Activated T-cell treated with anti-CD3 and anti-CD28 coated beads, Interleukin-2, amount 50 U/mL, for 48 hours (primary cell): ENCODE measurements around the gene UBQLN1.
"Not testable (repeated sequence)": the region's sequence is repeated elsewhere in the genome, so short reads cannot be mapped to it uniquely, and the experiment has no call there.

Source experiments
- DNase-seq, 2 experiments: peaks; one replicate each; pipeline ENCODE4 v3.0.0-alpha.2; 2020

The UBQLN1 gene

DNA sequence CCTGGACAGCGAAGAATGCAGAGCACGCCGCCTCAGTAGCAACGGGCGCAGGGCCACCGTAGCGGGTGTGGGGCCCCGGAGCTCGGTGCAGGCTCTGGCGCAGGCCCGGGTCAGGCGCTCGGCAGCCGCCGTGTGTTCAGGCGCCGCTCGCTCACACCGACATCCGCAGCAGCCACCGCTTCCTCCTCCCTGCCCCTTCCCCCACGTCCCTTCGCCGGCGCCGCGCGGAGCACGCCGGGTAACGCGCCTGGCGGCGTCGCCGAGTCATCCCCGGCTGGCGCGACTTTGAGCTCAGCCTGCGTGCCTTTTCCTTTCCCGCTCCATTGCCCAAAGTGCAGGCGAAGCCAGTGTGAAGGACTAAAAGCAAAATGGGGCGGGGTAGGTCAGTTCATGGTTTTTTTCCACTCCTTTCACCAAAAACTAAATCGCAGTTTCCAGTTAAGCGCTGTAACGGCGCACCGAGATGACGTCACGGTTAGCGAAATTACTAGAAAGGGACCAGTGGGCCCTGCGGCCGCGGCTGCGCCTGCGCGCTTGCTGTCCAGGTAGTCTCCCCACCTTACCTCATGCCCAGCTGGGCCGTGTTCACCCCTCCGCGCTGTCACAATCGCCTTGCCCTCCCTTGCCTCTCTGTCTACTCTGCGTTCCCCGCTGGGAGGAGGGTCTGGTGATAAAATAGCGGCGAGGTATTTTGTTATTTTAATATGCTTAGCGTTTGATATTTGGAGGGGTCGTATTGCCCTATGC lies at the start of gene UBQLN1:
TSS of gene UBQLN1 (minus strand) at position 191 of the 747 bp plus-strand sequence. CDS start 279 bp downstream, outside the sequence.
- DNase-seq, result peak; percentile 93

DNA sequence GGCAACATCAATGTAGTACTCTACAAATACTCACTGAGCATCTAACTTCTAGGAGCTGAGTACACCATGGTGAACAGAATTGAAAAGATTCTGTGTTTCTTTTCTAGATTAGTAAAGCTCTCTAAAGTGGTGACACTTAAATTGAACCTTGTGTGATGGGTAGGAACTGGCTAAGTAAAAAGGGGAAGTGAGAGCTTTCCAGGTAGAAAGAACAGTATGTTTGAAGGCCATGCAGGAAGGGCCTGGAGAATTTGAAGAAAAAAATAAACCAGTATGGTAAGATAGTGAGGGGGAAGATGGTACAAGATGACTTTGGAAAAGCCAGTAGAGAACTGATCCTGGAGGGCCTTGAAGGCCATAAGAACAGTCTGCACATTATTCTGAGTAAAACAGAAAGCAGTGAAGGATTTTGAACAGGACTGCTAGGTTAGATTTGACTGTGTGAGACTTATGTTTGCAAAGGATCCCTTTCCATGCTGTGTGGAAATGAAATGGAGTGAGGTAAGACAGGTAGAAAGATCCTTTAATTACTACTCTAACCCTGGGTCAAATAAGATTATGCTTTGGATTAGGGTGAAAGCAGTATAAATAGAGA lies 46.7 kb upstream of the UBQLN1 start:
- no peak for DNase-seq

DNA sequence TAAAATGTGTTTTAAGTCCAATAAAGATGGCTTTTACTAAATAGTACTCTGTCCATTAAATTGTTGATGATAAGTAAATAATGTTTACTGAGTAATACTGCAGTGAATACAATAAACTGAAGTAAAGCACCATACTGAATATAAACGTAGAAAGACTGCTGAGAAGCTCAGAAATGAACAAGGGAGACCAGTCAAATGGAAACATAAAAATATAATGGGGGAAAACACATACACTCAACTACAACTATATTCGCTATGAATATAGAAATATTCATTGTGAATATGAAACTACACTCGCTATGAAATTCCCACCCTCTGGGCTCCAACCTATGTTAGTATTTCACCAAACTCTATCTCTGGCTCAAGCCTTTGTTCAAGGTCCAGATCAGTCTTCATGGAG lies 41.9 kb upstream of the UBQLN1 start:
- no peak for DNase-seq

DNA sequence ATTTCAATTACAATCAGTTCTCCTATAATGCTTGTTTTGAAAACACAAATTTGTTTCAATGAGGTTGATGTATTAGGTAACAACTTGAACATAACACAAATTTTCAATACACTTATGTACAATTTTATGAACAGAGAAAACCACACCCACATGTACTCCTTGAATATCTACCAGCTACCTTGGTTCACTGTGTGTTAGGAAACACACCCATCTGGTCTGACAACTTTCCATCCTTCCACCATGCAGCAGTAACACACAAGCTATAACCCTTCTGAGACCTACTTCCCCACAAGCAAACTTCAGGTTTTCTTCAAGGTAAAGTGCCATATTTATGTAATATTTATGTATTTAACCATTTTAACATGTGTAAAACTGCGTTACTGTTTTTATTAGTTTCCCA lies 36.4 kb upstream of the UBQLN1 start:
- DNase-seq, result no peak

DNA sequence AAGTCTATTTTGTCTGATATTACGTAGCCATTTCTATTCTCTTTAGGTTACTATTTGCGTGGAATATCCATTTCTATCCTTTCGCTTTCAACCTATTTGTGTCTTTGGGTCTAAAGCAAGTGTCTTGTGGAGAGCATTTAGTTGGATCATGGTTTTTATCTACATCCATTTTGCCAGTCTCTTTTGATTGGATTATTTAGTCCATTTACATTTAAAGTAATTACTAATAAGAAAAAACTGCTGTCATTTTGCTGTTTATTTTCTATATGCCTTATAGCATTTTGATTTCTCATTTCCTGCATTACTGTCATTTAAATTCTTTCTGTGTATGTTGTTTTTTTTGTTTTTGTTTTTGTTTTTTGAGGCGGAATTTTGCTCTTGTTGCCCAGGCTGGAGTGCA lies 26.0 kb upstream of the UBQLN1 start:
- no peak for DNase-seq

DNA sequence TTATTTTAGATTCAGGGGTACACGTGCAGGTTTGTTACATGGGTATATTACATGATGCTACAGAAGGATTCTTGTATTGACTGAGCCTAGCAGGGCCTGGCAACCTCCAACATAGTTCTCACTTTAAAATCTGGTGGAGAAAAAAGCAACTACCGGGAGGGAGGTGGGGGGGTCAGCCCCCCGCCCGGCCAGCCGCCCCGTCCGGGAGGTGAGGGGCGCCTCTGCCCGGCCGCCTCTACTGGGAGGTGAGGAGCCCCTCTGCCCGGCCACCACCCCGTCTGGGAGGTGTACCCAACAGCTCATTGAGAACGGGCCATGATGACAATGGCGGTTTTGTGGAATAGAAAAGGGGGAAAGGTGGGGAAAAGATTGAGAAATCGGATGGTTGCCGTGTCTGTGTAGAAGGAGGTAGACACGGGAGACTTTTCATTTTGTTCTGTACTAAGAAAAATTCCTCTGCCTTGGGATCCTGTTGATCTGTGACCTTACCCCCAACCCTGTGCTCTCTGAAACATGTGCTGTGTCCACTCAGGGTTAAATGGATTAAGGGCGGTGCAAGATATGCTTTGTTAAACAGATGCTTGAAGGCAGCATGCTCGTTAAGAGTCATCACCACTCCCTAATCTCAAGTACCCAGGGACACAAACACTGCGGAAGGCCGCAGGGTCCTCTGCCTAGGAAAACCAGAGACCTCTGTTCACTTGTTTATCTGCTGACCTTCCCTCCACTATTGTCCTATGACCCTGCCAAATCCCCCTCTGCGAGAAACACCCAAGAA lies 21.0 kb upstream of the UBQLN1 start:
- not testable (repeated sequence) for DNase-seq

DNA sequence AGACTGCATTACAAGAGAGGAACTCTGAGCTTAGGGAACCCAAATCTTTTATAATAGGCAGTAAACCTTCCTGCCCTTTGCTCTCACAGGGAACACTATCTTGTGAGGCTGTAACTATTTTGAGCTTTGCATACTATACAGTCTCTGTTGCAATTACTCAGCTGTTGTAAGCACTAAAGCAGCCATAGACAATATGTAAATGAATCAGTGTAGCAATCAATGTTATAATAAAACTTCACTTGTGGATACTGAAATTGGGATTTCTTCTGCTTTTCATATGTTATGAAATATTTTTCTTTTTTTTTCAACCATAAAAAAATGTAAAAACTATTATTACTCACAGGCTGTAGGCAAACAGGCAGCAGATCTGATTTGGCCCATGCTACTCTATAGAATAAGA lies 16.7 kb upstream of the UBQLN1 start:
- no peak for DNase-seq

DNA sequence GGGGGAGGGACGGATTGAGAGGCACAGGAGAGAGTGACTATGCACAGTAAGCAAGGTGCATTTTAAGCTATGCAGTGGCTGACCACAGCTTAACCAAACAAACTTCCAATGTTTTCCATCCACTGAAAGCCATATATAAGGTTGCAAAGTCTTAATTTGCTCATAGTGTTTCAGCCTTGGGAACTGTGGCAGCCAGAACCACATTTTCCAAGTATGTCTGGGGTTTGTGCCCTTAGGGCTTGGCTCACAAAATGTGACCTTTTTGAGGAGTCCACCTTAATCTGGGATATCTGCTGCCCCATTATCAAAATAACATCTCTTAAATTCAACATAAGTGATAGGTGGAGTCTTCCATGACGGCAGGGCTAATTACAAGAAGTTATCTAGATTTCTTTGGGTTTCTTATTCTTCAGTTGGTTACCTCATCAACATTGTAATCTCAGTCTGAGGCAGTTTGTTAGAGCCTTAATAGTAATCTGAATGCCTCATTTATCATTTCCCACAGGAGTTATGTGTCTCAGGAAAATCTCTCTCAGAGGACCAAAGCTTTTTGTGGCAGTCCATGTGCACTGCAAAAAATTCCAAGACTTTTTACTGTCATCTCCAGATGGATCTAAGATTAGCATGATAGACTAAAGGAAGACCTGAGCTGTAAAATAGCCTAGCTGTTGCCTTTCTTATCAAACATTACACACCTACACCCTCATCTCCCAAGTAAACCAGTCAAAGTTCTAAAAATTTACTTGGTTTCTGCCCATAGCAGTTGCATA lies 15.2 kb upstream of the UBQLN1 start:
- DNase-seq, result no peak

DNA sequence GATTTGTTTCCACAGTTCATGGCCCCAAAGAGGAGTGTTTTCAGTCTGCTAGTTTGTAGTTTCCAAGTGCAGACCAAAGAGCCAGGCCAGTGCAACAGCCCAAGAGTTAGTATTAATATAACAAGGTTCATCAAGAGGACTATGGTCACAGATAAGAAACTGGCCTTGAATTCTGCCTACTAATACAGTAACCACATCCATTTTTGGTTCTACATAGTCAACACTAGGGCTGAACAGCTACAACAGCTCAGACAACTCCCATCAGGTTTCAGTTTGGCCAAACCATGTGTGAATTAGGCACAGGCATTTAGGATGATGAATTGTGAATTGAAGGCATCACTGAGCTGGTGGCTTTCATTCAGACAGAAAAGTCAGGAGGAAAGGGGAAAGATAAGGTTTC lies 13.8 kb upstream of the UBQLN1 start:
- DNase-seq, result no peak

DNA sequence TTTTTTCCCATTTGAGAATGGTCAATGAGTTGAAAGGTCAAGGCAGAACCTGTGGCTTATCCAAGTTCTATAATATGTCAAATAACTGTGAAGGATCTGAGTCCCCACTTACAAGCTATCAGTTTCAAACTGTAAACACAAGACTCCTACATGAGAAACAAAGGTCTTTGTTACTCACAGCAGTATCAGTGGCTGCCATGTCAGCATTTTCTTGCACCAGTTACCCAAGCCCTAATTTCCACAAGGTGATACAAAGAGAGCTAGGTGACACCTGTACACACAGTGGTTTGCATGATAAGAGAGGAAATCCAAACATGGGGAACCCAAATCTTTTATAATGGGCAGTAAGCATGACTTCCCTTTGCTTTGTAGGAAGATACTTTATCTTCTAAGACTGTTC lies 8.0 kb upstream of the UBQLN1 start:
- DNase-seq, result no peak

DNA sequence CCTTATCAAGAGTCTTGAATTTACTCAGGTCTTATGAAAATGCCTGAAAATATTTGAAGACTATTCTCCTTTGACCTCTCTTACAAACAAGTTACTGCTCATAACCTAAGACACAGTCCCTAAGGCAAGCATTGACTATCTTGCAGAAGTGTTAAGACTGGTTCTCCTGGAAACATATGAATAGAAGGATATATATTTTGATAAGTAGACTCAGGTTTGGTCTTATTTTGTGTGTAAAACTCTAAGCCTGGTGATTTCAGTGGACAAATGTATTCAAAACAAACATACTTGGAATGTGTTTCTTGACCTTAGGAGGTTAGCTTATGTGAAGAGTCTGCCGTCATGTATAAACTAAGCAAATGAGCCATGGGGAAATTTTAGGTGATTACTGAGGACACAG lies 7.5 kb upstream of the UBQLN1 start:
- DNase-seq, result no peak

DNA sequence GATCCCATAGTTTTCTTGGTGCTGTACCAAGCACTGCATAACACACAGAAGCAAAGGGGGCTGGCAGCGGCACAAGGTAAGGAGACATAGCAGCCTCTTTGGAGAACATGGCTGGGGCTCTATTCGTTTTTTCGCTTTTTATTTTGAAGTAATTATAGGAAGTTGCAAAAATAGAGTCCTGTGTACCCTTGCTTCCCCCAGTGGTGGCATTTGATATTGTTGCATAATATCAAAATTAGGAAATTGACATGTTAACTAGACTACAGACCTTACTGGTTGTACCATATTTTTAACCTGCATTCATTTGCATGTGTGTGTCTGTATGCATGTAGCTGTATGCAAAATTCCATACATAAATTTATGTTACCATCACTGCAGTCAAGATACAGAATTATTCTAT lies 6.6 kb upstream of the UBQLN1 start:
- DNase-seq, result no peak

DNA sequence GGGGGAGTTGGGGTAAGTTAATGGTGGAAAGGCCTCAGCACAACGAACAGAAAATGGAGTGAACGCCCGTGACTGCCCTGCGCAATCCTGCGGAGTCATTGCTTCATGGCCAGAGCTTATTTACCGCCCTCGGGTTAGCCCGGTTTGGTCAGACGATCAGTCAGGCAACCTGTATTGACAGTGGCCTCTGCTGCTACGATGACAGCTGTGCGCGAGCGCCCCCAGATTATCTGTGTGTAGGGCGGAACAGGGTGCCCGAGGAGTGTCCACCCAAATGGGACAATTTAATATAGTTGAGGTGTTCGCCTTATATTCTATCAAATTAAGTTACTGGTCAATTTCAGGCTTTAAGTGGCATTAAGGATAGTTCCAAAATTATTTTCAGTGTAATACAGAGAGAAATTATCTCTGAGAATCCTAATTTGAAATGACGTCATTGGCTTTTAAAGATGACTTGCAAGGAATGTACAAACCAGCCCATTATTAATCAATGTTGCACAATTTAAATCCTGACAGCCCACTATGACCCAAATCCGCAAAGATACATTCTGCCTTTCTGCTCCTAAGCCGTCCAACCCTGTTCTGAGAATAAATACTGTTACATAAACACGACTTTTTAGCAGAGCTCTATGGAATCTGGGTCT lies 879 bp upstream of the UBQLN1 start:
- DNase-seq, result peak; percentile 64 to 65

DNA sequence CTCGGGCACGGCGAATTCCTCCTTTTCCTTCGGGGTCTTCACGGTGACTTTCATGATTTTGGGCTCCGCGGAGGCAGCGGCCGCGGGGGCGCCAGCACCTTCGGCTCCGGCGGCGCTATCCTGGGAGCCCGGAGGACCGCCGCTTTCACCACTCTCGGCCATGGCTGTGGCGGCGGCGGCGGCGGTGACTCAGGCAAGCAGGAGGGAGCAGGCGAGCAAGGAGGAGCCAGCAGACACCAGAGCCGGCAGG lies 315 bp downstream of the UBQLN1 start:
- peak in 1 of 2 experiments; percentile 84 for DNase-seq

DNA sequence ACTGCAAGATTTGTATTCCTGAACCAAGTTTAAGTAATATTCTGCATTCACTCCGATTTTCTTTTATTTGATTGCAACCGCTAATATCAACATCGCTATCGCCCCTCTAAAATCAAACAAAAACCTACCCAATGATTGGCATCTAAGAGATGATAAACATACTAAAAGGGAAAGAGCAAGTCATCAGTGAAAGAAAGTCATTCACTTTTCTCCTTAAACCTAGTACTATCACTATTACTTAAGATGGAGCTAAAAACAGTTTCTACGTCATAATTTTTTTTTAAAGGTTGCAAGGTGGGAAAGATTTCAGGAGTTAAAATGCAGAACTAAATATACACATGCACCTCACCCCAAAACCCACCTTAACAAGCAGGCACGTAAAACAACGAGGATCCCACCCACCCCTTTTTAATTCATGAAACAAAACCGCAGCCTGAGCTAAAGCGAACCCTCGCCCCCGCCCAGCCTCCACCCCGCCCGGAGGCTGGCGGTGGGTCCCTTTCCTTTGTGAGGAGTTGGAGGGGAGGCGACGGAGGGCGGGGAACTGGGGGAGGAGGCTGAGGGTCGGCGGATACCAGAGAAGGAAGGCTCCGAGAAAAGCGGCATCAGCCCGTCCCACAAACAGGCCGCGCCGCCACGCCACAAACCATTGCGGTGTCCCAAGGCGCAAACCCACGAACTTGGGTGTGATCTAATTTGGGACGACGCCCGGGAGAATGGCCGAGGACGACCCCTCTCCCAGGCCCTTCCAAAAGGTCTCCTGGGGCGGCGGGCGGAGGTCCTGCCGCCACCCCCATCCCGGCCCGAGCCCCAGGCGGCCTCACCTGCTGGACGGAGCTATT lies 861 bp downstream of the UBQLN1 start:
- DNase-seq, result peak; percentile 79 to 82

DNA sequence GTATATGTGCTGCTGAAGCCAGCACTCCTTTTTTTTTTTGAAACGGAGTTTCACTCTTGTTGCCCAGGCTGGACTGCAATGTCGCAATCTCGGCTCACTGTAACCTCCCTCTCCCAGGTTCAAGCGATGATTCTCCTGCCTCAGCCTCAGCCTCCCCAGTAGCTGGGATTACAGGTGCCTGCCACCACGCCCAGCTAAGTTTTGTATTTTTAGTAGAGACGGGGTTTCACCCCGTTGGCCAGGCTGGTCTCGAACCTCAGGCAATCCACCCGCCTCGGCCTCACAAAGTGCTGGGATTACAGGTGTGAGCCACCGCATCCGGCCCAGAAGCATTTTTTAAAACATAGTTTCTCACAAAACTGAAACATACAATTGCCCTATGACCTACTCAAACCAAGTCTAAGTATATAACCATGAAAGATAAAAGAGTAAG lies 2.5 kb downstream of the UBQLN1 start:
- DNase-seq, result peak; percentile 27 to 29

DNA sequence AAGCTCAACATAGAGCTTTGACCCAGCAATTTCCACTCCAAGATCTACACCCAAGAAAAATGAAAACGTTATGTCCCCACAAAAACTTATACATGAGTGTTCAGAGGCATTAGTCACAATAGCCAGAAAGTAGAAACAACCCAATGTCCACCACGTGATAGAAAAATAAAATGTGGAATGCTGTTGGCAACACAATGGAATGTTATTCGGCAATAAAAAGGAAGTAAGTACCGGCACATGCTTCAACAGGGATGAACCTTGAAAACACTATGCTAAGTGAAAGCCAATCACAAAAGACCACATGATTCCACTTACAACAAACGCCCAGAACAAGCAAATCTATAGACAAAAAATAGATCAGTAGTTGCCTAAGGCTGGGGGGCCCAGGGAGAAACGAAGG lies 6.0 kb downstream of the UBQLN1 start:
- DNase-seq, result no peak

DNA sequence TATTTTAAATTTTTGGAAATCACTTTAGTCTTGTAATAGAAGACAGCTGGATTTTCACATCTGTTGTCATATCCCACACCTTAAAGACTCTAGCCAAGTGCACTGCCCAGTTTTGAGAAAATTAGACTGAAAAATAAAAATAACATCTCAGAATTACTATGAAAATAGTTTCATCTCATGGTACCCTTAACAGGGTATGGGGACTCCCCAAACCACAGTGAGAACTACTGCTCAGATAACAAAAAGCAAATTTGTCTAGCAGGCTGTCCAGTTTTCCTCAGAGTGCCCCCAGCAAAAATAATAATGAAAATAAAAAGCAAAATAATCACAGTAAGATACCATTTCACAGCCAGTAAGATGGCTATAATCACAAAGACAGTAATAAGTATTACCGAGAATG lies 6.5 kb downstream of the UBQLN1 start:
- no peak for DNase-seq

DNA sequence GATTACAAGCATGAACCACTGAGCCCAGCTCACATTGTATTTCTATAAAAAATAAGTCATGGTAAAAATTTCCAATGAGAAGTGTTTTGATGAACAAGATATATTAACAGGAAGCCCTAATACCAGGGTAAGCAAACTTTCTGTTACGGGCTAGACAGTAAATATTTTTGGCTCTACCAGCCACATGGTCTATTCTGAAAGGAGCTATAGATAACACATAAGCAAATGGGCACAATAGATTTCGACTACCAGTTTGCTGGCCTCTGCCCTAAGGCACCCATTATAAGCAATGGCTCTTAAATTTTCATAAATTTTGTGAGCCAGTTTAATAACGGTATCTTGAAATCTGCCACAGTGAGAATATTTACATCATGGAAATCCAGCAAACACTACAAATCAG lies 8.1 kb downstream of the UBQLN1 start:
- no peak for DNase-seq

DNA sequence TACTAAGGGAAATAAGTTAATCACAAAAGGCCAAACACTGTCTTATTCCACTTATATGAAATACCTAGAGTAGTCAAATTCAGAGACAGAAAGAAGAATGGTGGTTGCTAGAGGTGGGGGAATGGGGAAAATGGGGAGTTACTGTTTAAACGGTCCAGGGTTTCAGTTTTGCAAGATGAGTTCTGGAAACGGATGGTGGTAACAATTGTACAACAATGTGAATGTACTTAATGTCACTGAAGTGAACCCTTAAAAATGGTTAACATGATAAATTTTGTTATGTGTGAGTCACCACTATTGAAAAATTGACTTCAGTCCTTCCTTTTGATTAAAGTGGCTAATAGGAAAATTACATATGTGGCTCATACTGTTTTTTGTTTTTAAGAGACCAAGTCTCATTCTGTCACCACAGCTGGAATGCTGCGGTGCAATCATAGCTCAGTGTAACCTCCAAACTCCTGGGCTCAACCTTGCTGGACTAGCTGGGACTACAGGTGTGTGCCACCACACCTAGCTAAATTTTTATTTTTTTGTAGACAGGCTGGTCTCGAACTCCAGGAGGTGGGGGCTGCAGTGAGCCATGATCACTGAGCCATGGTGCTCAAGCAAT lies 8.7 kb downstream of the UBQLN1 start:
- no peak for DNase-seq

DNA sequence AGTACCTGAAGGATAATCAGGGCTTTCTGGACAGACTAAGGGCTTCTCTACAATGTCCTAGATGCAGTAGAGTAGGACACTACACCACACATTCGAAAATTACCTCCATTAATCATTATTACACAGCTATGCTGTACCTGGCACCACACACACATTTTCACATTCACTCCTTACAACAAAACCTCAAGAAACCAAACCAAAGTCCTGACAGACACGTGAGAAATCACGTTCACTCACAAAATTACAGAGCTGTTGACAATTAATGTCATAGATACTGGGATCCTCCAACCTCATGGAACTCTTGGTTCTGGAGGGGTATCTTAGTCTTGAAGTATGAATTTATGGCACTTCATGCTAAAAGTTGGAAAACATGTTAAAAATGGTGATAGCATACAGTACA lies 16.3 kb downstream of the UBQLN1 start:
- DNase-seq, result no peak

DNA sequence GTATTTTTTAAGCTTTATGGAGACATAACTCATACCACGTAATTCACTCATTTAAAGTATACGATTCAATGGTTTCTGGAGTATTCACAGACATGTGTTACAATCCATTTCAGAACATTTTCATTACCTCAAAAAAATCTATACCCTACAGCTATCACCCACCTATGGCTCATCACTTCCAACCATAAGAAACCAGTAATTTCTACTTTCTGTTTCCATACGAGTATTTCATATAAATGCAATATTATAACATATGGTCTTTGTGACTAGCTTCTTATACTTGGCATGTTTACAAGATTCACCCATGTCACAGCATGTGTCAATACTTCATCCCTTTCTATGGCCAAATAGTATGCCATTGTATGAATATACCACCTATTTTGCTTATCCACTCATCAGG lies 18.8 kb downstream of the UBQLN1 start:
- DNase-seq, result no peak
